Measurements from ENCODE around the gene HCK. TPM values are rescaled to one million over a fixed set of nuclear protein-coding genes. Genes with fewer than 3 reads are reported as not detected.

The HCK gene
- total RNA-seq, result not detected

DNA sequence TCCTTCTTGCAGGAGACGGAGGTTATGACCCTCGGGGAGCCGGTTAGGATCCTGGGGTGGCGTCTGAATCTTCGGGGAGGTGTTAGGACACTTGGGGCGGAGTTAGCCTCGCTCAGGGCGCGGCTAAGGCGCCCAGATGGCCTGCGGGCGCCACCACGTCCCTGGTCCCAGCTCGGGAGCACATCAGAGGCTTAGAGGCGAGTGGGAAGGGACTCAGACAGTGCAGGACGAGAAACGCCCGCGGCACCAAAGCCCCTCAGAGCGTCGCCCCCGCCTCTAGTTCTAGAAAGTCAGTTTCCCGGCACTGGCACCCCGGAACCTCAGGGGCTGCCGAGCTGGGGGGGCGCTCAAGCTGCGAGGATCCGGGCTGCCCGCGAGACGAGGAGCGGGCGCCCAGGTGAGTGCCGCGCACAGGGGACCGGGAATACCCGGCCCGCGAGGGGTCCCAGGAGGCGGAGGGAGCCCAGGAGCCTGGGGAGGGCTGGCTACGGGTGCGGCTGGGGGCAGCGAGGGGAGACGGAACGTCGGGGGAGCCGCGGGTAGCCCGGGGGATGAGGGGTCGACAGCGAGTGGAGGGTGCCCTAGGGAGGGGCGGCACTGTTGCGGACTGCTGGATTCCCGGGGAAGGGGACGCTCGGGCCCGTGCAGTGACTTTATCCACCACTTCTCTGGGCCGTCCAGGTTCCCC is at the start of gene HCK:
HCK (plus strand) TSS at position 153 of the 688 bp plus-strand sequence.

DNA sequence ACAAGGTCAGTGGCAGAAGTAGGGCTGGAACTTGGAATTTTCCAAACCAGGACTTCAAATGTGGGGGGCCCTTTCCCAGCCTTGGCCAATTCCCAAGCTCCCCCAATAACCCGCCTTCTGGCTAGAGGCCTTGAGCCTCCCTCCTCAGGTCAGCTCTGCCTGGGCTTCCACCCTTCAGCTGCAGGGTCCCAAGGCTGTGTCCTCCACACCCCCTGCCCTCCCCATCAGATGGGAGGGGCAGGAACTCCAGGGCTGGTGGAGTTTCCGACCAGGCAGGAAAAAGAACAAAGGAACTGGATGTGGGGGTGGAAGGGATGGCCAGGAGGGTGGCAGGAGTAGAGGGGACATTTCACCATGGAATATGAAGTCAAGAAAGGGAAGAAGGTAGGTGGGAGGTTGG is 41.9 kb upstream of the HCK start, which contains the start of gene CCM2L:
CCM2L (plus strand) TSS at position 338 of the 400 bp plus-strand sequence; CDS start at position 355, 17 bp downstream.

DNA sequence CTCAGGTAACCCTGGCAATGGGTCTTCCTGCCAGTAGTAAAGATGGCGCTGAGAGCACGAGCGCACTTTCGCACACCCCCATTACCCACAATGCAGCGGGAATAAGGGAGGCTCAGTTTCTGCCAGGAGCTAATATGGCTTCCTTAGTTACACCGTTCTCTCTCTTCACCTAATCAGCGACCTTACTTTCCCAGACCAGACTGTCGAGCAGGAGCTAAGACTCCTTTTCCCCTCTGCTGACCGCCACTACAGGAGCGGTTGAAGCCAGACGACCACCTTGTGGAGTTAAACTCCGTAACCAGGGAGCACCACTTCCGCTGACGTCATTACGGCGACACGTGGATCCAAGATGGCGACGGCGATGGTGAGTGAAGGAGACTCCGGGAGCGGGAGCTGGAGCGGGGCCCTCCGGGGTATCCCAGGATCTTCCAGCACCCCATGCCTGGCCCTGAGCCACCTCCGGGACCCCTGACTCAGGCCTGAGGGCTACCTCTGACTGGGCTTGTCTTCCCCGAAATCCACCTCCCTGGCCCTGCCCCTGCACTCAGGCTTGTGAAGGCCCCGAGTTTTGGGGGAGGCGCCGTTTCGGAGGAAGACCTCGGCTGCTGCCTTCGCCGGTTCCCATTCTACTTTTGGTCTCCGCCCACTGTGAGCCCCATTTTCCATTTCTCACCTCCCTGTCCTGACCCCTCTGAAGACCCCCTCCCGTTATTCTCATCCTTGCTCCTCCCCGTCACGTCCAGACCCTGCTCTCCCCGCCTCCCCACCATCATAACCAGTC is 57.5 kb downstream of the HCK start, which contains the start of gene TM9SF4:
TM9SF4 (plus strand) TSS at position 323 of the 781 bp plus-strand sequence; CDS start at position 350, 27 bp downstream.

Other genes with a start within 250 kb of the HCK start
- under 1 TPM; 0.30 to 0.34 TPM for gene MYLK2, start 232.9 kb upstream of the HCK start, total RNA-seq
- not detected for gene FOXS1, start 206.6 kb upstream of the HCK start, total RNA-seq
- not detected for gene DUSP15, start 181.7 kb upstream of the HCK start, total RNA-seq
- not detected for gene TTLL9, start 181.6 kb upstream of the HCK start, total RNA-seq
- gene PDRG1, start 100.2 kb upstream of the HCK start, total RNA-seq, result 10 to 100 TPM; 11.1 to 11.7 TPM
- gene XKR7, start 84.1 kb upstream of the HCK start, total RNA-seq, result under 1 TPM in 1 of 2 experiments, not detected in 1; 0.03 TPM
- not detected for gene CCM2L, start 41.8 kb upstream of the HCK start, total RNA-seq
- 10 to 100 TPM; 34.6 to 35.9 TPM for gene TM9SF4, start 57.5 kb downstream of the HCK start, total RNA-seq
- gene PLAGL2, start 155.5 kb downstream of the HCK start, total RNA-seq, result 10 to 100 TPM; 17.6 to 18.6 TPM
- gene POFUT1, start 155.6 kb downstream of the HCK start, total RNA-seq, result 10 to 100 TPM; 19.3 to 20.1 TPM
- gene KIF3B, start 225.4 kb downstream of the HCK start, total RNA-seq, result 10 to 100 TPM; 12.2 to 12.8 TPM